Vagina (tissue), 2 donors: ENCODE measurements around the gene PSKH1.

Experiments used
- CTCF ChIP-seq, 3 experiments: fragments of 450-650 bp in 2 of 3; fragments of 200-600 bp in 1 of 3; sonication (generic) in 1 of 3; IDR thresholded peaks; one replicate each; pipeline ENCODE4 v1.5.1; 2017 to 2019; ENCODE audit warnings: antibody characterized with exemption in 3 of 3, mild to moderate bottlenecking in 2 of 3, moderate library complexity in 2 of 3
- POLR2A ChIP-seq, 2 donors: fragments of 450-650 bp; IDR thresholded peaks; one replicate each; pipeline ENCODE4 v1.6.1; 2017; ENCODE audit warnings: antibody characterized with exemption in 2 of 2, mild to moderate bottlenecking in 2 of 2, moderate library complexity in 2 of 2
- POLR2AphosphoS5 ChIP-seq, 2 donors: sonication (generic); formaldehyde crosslinking; IDR thresholded peaks; one replicate each; pipeline ENCODE4 v1.9.0; 2017; ENCODE audit warnings: antibody characterized with exemption in 2 of 2, mild to moderate bottlenecking in 2 of 2, low read depth in 1 of 2; ENCODE audit not compliant: insufficient read depth in 1 of 2

DNA sequence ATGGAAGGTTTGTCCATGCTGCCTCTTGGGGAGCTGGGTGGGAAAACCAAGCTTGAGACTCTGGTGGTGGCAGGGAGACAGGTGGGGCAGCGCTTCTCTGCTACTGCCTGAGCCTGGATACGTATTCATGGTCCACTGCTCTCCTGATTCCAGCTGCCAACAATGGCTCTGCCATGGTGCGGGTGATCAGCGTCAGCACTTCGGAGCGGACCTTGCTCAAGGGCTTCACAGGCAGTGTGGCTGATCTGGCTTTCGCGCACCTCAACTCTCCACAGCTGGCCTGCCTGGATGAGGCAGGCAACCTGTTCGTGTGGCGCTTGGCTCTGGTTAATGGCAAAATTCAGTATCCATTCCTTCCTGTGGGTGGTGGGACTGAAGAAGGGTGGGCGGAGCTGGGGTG lies 16.0 kb upstream of the PSKH1 start:
- TF ChIP-seq POLR2A (IDR thresholded peaks at IDR 0.05) (no peak), CTCF (IDR thresholded peaks at IDR 0.05) (no peak), POLR2AphosphoS5 (IDR thresholded peaks at IDR 0.05; ENCODE audit: insufficient read depth in 1 of 2, low read depth in 1 of 2) (no peak)
